ENCODE measurements around the gene STATH. TPM values are rescaled to one million over a fixed set of nuclear protein-coding genes. Genes with fewer than 3 reads are reported as not detected.
A peak's percentile ranks its signal among the peaks of the same experiment; 100 is the strongest.

Gene STATH
- total and polyA plus RNA-seq, 2 of the 8 experiments (the other 6 are each of a cell fraction or from before 2014, with no cell fraction given), result not detected

DNA sequence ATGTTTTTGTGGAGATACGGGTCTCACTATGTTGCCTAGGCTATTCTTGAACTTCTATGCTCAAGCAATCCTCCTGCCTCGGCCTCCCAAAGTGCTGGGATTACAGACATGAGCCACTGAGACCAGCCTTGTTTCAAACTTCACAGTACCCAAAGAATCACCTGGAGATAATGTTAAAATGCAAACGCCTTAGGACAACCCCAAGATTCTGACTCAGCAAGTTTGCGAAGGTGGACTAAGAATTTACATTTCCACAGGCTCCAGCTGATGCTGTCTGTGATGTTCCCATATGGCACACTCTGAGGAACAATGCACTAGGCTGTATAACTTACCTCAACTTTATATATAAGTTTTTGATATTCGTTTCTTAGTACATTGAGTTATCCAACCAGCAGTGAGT is 984 bp upstream of the STATH start:
- no peak overlapping the region for H3K4ac ChIP-seq (replicated peaks; ENCODE audit: insufficient read length, low read depth, low read length)
- no peak overlapping the region for H3K18ac ChIP-seq (ENCODE audit: extremely low read depth, low read length)
- H3K23me2 ChIP-seq (ENCODE audit: low read depth, low read length), result no peaks in the 10 kb centered on the region
- no peak overlapping the region for H3K27ac ChIP-seq (ENCODE audit: low read depth, low read length)
- H4K20me1 ChIP-seq (replicated peaks in 1 of 2; ENCODE audit: control insufficient read depth in 1 of 2, insufficient read depth in 2 of 2, low read length in 2 of 2), result no peaks in the 10 kb centered on the region
- FAIRE-seq, result no peak
- POLR2A ChIA-PET (ENCODE audit: partially characterized antibody), result no interaction called here
- no peaks in the 10 kb centered on the region for H3K79me1 ChIP-seq (ENCODE audit: low read depth, low read length)
- H3K4me2 ChIP-seq (ENCODE audit: insufficient read depth in 1 of 2, low read depth in 2 of 2, low read length in 2 of 2), result no peak overlapping the region
- H3K23ac ChIP-seq (ENCODE audit: insufficient read length), result no peak overlapping the region
- no peak overlapping the region for H3K14ac ChIP-seq (ENCODE audit: insufficient read length)
- TF ChIP-seq RAD21 (IDR thresholded peaks at IDR 0.05 in 1 of 2, conservative IDR thresholded peaks at IDR 0.05 in 1 of 2; ENCODE audit: low read depth in 2 of 2, low read length in 2 of 2) (no peak), MAFK (IDR thresholded peaks at IDR 0.05; ENCODE audit: low read depth, low read length) (peak; percentile 51; the same call in 1 of the 2 replicates), BACH1 (IDR thresholded peaks at IDR 0.05; ENCODE audit: low read length) (peak; percentile 46; the same call in 1 of the 2 replicates)
- H3K9me3 ChIP-seq (ENCODE audit: insufficient read depth in 2 of 2, low read depth in 1 of 2, low read length in 1 of 2), result no peaks in the 10 kb centered on the region
- no peak overlapping the region for H3K4me3 ChIP-seq (ENCODE audit: extremely low read depth in 1 of 4, insufficient read depth in 2 of 4, low read depth in 3 of 4, low read length in 4 of 4)
- no peak overlapping the region for H2AFZ ChIP-seq (ENCODE audit: low read length)
- H3K4me1 ChIP-seq (replicated peaks in 1 of 4; ENCODE audit: control insufficient read depth in 3 of 4, insufficient read depth in 4 of 4, low read length in 3 of 4), result no peaks in the 10 kb centered on the region
- no peak overlapping the region for H2BK15ac ChIP-seq (ENCODE audit: low read length)
- H2BK20ac ChIP-seq (ENCODE audit: low read length), result no peak overlapping the region
- H2BK12ac ChIP-seq (ENCODE audit: low read depth, low read length), result no peak overlapping the region
- H4K8ac ChIP-seq (ENCODE audit: extremely low read depth, insufficient read depth, low read length), result no peak overlapping the region
- H4K91ac ChIP-seq (replicated peaks; ENCODE audit: insufficient read length, low read length), result no peak overlapping the region
- H2BK5ac ChIP-seq (ENCODE audit: low read depth, low read length), result no peak overlapping the region
- H3K9ac ChIP-seq (replicated peaks in 1 of 4; ENCODE audit: extremely low read depth in 1 of 4, low read depth in 3 of 4, low read length in 3 of 4), result no peak overlapping the region
- H4K5ac ChIP-seq (ENCODE audit: insufficient read length, low read depth, low read length), result no peak overlapping the region
- no peak overlapping the region for H2AK5ac ChIP-seq (ENCODE audit: low read depth, low read length)
- no peaks in the 10 kb centered on the region for H3K79me2 ChIP-seq (ENCODE audit: control insufficient read depth in 1 of 2, insufficient read depth in 2 of 2, low read length in 2 of 2)
- WGBS, 2 experiments (ENCODE audit: extremely low coverage in 1 of 2, insufficient coverage in 1 of 2, insufficient read length in 1 of 2, insufficient replicate concordance in 2 of 2, low coverage in 1 of 2, low lambda C conversion rate in 2 of 2, missing lambda C conversion rate in 1 of 2), result 91% methylated on average over 5 of the region's 5 CpGs; no CpG with 5 or more reads in 1 of the 2 experiments
- no peak overlapping the region for H3K56ac ChIP-seq (replicated peaks; ENCODE audit: insufficient read length, low read depth, low read length)
- no peak overlapping the region for H2BK120ac ChIP-seq (replicated peaks; ENCODE audit: low read depth, low read length)
- CTCF ChIA-PET (ENCODE audit: partially characterized antibody), result no interaction called here
- no peaks in the 10 kb centered on the region for H3K36me3 ChIP-seq (ENCODE audit: control insufficient read depth in 2 of 4, insufficient read depth in 4 of 4, low read length in 3 of 4)
- H3K27me3 ChIP-seq (replicated peaks in 1 of 4; ENCODE audit: control insufficient read depth in 3 of 4, extremely low read depth in 1 of 4, insufficient read depth in 3 of 4, low read length in 3 of 4), result no peaks in the 10 kb centered on the region
- no peak for DNase-seq (ENCODE audit: low read depth in 1 of 2, low spot score in 2 of 2)
